Activated CD4-positive, alpha-beta T cell treated with anti-CD3 and anti-CD28 coated beads for 36 hours (primary cell): ENCODE results near the gene OPTN. TPM values are rescaled to one million over a fixed set of nuclear protein-coding genes. Genes with fewer than 3 reads are reported as not detected.

Experiments used
- ATAC-seq: fragments of 200-7000 bp; cut with Tn5 transposase; one replicate; pipeline ENCODE4 v1.10.0; 2021; ENCODE audit warnings: mild to moderate bottlenecking, moderate library complexity
- CTCF ChIA-PET: fragments of 350-600 bp; sonication (Branson Sonifier 250); formaldehyde crosslinking; loops from one replicate; lab custom pipeline; 2021; ENCODE audit warnings: antibody characterized with exemption; lab: Charles Lee
- POLR2A ChIA-PET: fragments of 350-600 bp; sonication (Branson Sonifier 250); formaldehyde crosslinking; loops from one replicate; lab custom pipeline; 2021; ENCODE audit warnings: antibody characterized with exemption, inconsistent platforms; lab: Charles Lee
- DNase-seq: peaks from one replicate; pipeline ENCODE4 v3.0.0-alpha.2; 2020
- H3K27ac Mint-ChIP-seq: one replicate; pipeline ENCODE4 v1.8.0; 2021; ENCODE audit warnings: mixed read lengths
- H3K27me3 Mint-ChIP-seq: one replicate; pipeline ENCODE4 v1.8.0; 2021; ENCODE audit warnings: mixed read lengths
- H3K36me3 Mint-ChIP-seq: one replicate; pipeline ENCODE4 v1.8.0; 2021; ENCODE audit warnings: low read depth, mixed read lengths
- H3K4me1 Mint-ChIP-seq: one replicate; pipeline ENCODE4 v1.8.0; 2021; ENCODE audit warnings: mixed read lengths
- H3K4me3 Mint-ChIP-seq: one replicate; pipeline ENCODE4 v1.8.0; 2021; ENCODE audit warnings: mild to moderate bottlenecking, moderate library complexity, mixed read lengths
- H3K9me3 Mint-ChIP-seq: one replicate; pipeline ENCODE4 v1.8.0; 2021; ENCODE audit warnings: low read depth, mixed read lengths
- intact Hi-C, 2 experiments: fragments of 100-400 bp; cut with DNase I in 1 of 2; cut with micrococcal nuclease in 1 of 2; formaldehyde crosslinking; loops; one replicate each; pipeline versions ENCODE4 v1.14.2 to v1.15.1; 2022 to 2024; cut with DNase I, micrococcal nuclease
- total RNA-seq, 2 experiments: library from RNA; stranded (reverse); gene quantifications; one replicate each; pipeline ENCODE4 v1.2.3, GENCODE V29; 2021

Gene OPTN
- total RNA-seq, 2 experiments from 2014 or later = 57.4 to 67.8 TPM

- POLR2A ChIA-PET = no interaction called here
- intact Hi-C loops = loop anchor here (5.0 to 10.0 kb wide), 7 partner anchors 58 to 980 kb away; partner anchors contain the start of genes CDC123 (in 1 of the 2), MCM10 (in 1 of the 2), NUDT5 (in 1 of the 2) and PHYH (in 1 of the 2)
- H3K36me3 Mint-ChIP-seq = peaks cover 13% of the 10 kb centered on the region
- no peak overlapping the region for H3K4me3 Mint-ChIP-seq
- ATAC-seq (no peak), DNase-seq (peak; percentile 29)
- H3K9me3 Mint-ChIP-seq = no peaks in the 10 kb centered on the region
- CTCF ChIA-PET = interaction anchor here (1.2 to 1.3 kb wide), 2 partner anchors 11 to 267 kb away, joined by 3 read pairs; no protein-coding TSS in a partner anchor
- no peak overlapping the region for H3K27ac Mint-ChIP-seq
- peaks cover 67% of the 10 kb centered on the region for H3K4me1 Mint-ChIP-seq
- H3K27me3 Mint-ChIP-seq = no peaks in the 10 kb centered on the region
Measured at GRCh38 chr10:13104697-13105096, 4.7 kb downstream of the OPTN start.

GRCh38 chr10:13105184-13105583, 5.2 kb downstream of the OPTN start:
- no peaks in the 10 kb centered on the region for H3K27me3 Mint-ChIP-seq
- ChIA-PET CTCF (interaction anchor here (1.2 to 1.3 kb wide), 2 partner anchors 11 to 267 kb away, joined by 3 read pairs; no protein-coding TSS in a partner anchor), POLR2A (no interaction called here)
- no peaks in the 10 kb centered on the region for H3K9me3 Mint-ChIP-seq
- peak overlapping the region; percentile 68 for H3K27ac Mint-ChIP-seq
- peaks cover 18% of the 10 kb centered on the region for H3K36me3 Mint-ChIP-seq
- H3K4me1 Mint-ChIP-seq = peaks cover 70% of the 10 kb centered on the region
- ATAC-seq (no peak), DNase-seq (no peak)
- H3K4me3 Mint-ChIP-seq = no peak overlapping the region
- intact Hi-C loops = loop anchor here in 1 of 2 experiments (10.0 kb wide), 2 partner anchors 400 to 980 kb away; partner anchors contain the start of gene SEC61A2

GRCh38 chr10:13106387-13107045, 6.6 kb downstream of the OPTN start:
- Mint-ChIP-seq H3K4me3 (no peak overlapping the region), H3K27ac (no peak overlapping the region), H3K9me3 (no peaks in the 10 kb centered on the region), H3K4me1 (peaks cover 74% of the 10 kb centered on the region), H3K36me3 (peaks cover 26% of the 10 kb centered on the region), H3K27me3 (no peaks in the 10 kb centered on the region)
- ATAC-seq (peak; percentile 55), DNase-seq (no peak)
- CTCF ChIA-PET = no interaction called here
- POLR2A ChIA-PET = no interaction called here
- intact Hi-C loops = loop anchor here in 1 of 2 experiments (10.0 kb wide), 2 partner anchors 402 to 982 kb away; partner anchors contain the start of gene SEC61A2

GRCh38 chr10:13110908-13111307, 10.9 kb downstream of the OPTN start:
- DNase-seq (peak; percentile 35), ATAC-seq (peak; percentile 21)
- POLR2A ChIA-PET = interaction anchor here (0.6 kb wide), 1 partner anchor 174 kb away, joined by 3 read pairs; no protein-coding TSS in a partner anchor
- H3K27ac Mint-ChIP-seq = peak overlapping the region; percentile 66
- no peaks in the 10 kb centered on the region for H3K27me3 Mint-ChIP-seq
- H3K4me1 Mint-ChIP-seq = peaks cover 45% of the 10 kb centered on the region
- intact Hi-C loops = no loop called here
- CTCF ChIA-PET = interaction anchor here (1.7 kb wide), 1 partner anchor 10 kb away, joined by 5 read pairs; no protein-coding TSS in a partner anchor
- no peaks in the 10 kb centered on the region for H3K9me3 Mint-ChIP-seq
- H3K36me3 Mint-ChIP-seq = peaks cover 33% of the 10 kb centered on the region
- H3K4me3 Mint-ChIP-seq = no peak overlapping the region

- Mint-ChIP-seq H3K27ac (no peak overlapping the region), H3K9me3 (no peaks in the 10 kb centered on the region), H3K4me3 (no peak overlapping the region), H3K27me3 (no peaks in the 10 kb centered on the region), H3K36me3 (peaks cover 53% of the 10 kb centered on the region), H3K4me1 (peaks cover 43% of the 10 kb centered on the region)
- ChIA-PET CTCF (interaction anchor here (0.7 to 1.3 kb wide), 3 partner anchors 14 to 1117 kb away, joined by 3 to 5 read pairs (median 3); partner anchors contain the start of gene OPTN), POLR2A (interaction anchor here (0.5 to 0.6 kb wide), 2 partner anchors 58 to 237 kb away, joined by 3 read pairs; no protein-coding TSS in a partner anchor)
- no peak for ATAC-seq
- intact Hi-C loops = no loop called here
- no peak for DNase-seq
Measured at GRCh38 chr10:13113544-13113943, 13.6 kb downstream of the OPTN start.

- DNase-seq = no peak
- Mint-ChIP-seq H3K4me1 (peaks cover 28% of the 10 kb centered on the region), H3K36me3 (peaks cover 56% of the 10 kb centered on the region), H3K4me3 (peak overlapping the region; percentile 48), H3K27me3 (no peaks in the 10 kb centered on the region), H3K9me3 (no peaks in the 10 kb centered on the region), H3K27ac (peak overlapping the region; percentile 69)
- intact Hi-C loops = no loop called here
- CTCF ChIA-PET = interaction anchor here (0.9 kb wide), 2 partner anchors 12 to 16 kb away, joined by 3 read pairs; partner anchors contain the start of gene OPTN
- peak; percentile 67 for ATAC-seq
- POLR2A ChIA-PET = no interaction called here
Measured at GRCh38 chr10:13115832-13116803, 16.2 kb downstream of the OPTN start.

- Mint-ChIP-seq H3K36me3 (peaks cover 70% of the 10 kb centered on the region), H3K9me3 (no peaks in the 10 kb centered on the region), H3K4me3 (no peak overlapping the region), H3K4me1 (peaks cover 28% of the 10 kb centered on the region), H3K27me3 (no peaks in the 10 kb centered on the region), H3K27ac (peak overlapping the region; percentile 68)
- intact Hi-C loops = no loop called here
- CTCF ChIA-PET = interaction anchor here (0.6 to 1.1 kb wide), 2 partner anchors 49 to 96 kb away, joined by 3 read pairs; no protein-coding TSS in a partner anchor
- ATAC-seq (peak; percentile 48), DNase-seq (peak; percentile 20)
- POLR2A ChIA-PET = no interaction called here
Measured at GRCh38 chr10:13117841-13118783, 18.1 kb downstream of the OPTN start.

GRCh38 chr10:13118784-13119410, 18.9 kb downstream of the OPTN start:
- Mint-ChIP-seq H3K4me1 (peaks cover 28% of the 10 kb centered on the region), H3K27ac (no peak overlapping the region), H3K4me3 (no peak overlapping the region), H3K9me3 (no peaks in the 10 kb centered on the region), H3K27me3 (no peaks in the 10 kb centered on the region), H3K36me3 (peaks cover 73% of the 10 kb centered on the region)
- ChIA-PET CTCF (interaction anchor here (0.6 kb wide), 1 partner anchor 95 kb away, joined by 3 read pairs; no protein-coding TSS in a partner anchor), POLR2A (no interaction called here)
- ATAC-seq (no peak), DNase-seq (no peak)
- intact Hi-C loops = no loop called here

- CTCF ChIA-PET = interaction anchor here (0.6 kb wide), 1 partner anchor 651 kb away, joined by 3 read pairs; no protein-coding TSS in a partner anchor
- peaks cover 23% of the 10 kb centered on the region for H3K4me1 Mint-ChIP-seq
- intact Hi-C loops = no loop called here
Measured at GRCh38 chr10:13120786-13121499, 21.0 kb downstream of the OPTN start.

More at GRCh38 chr10:13120786-13121499, 21.0 kb downstream of the OPTN start:
- ATAC-seq (no peak), DNase-seq (no peak)
- H3K27ac Mint-ChIP-seq = no peak overlapping the region
- POLR2A ChIA-PET = no interaction called here
- H3K36me3 Mint-ChIP-seq = peaks cover 78% of the 10 kb centered on the region
- H3K4me3 Mint-ChIP-seq = no peak overlapping the region
- H3K9me3 Mint-ChIP-seq = no peaks in the 10 kb centered on the region
- no peaks in the 10 kb centered on the region for H3K27me3 Mint-ChIP-seq
